Kidney tubule cell (primary cell): Measurements from ENCODE around the gene BOD1.

ENCODE experiments used
- DNase-seq: peaks from one replicate; pipeline ENCODE4 v3.0.0-alpha.2; 2018; ENCODE audit warnings: low spot score

The BOD1 gene

GRCh38 chr5:173577166-173577565, 39.3 kb downstream of the BOD1 start:
- no peak for DNase-seq

- no peak for DNase-seq
Measured at GRCh38 chr5:173575985-173576384, 40.5 kb downstream of the BOD1 start.

GRCh38 chr5:173574983-173575382, 41.5 kb downstream of the BOD1 start:
- DNase-seq = no peak

GRCh38 chr5:173573126-173573960, 43.1 kb downstream of the BOD1 start:
- peak; percentile 63 for DNase-seq

- no peak for DNase-seq
Measured at GRCh38 chr5:173572431-173573125, 43.9 kb downstream of the BOD1 start.

GRCh38 chr5:173570321-173571090, 45.9 kb downstream of the BOD1 start:
- no peak for DNase-seq

GRCh38 chr5:173568703-173569102, 47.7 kb downstream of the BOD1 start:
- no peak for DNase-seq

- DNase-seq = no peak
Measured at GRCh38 chr5:173568128-173568527, 48.3 kb downstream of the BOD1 start.

- DNase-seq = peak; percentile 48
Measured at GRCh38 chr5:173567548-173567947, 48.9 kb downstream of the BOD1 start.

- no peak for DNase-seq
Measured at GRCh38 chr5:173565491-173566072, 50.9 kb downstream of the BOD1 start.

- DNase-seq = no peak
Measured at GRCh38 chr5:173564106-173564505, 52.3 kb downstream of the BOD1 start.

- no peak for DNase-seq
Measured at GRCh38 chr5:173563246-173563645, 53.2 kb downstream of the BOD1 start.

- DNase-seq = no peak
Measured at GRCh38 chr5:173562451-173562850, 54.0 kb downstream of the BOD1 start.
